Cardiac septum (tissue), 1 donor: ENCODE measurements around the gene UGT2A3. TPM values are rescaled to one million over a fixed set of nuclear protein-coding genes. Genes with fewer than 3 reads are reported as not detected.

ENCODE experiments used
- DNase-seq: peaks from one replicate; pipeline ENCODE4 v3.0.0-alpha.2; 2020; ENCODE audit warnings: low spot score
- intact Hi-C: fragments of 100-400 bp; cut with DNase I; formaldehyde crosslinking; loops from one replicate; pipeline ENCODE4 v1.14.0; 2022
- total RNA-seq: library from RNA; stranded (reverse); fragmentation: NEBNext Ultra II Directional; extraction: Animal tissue kit (Norgen Biotek cat#: 25700); gene quantifications from one replicate; pipeline ENCODE4 v1.2.1, GENCODE V29; 2021
- donor health status: DM: no; HTN: no; CAD: no.

Gene UGT2A3
- total RNA-seq, 1 donor from 2014 or later = not detected

- intact Hi-C loops = no loop called here
- DNase-seq = no peak
Observed at GRCh38 chr4:68921051-68921450, 30.6 kb downstream of the UGT2A3 start.

GRCh38 chr4:68917016-68917415 is 34.6 kb downstream of the UGT2A3 start:
- intact Hi-C loops = no loop called here
- no peak for DNase-seq

- DNase-seq = no peak
- intact Hi-C loops = no loop called here
Observed at GRCh38 chr4:68912807-68913206, 38.8 kb downstream of the UGT2A3 start.

- intact Hi-C loops = no loop called here
- no peak for DNase-seq
Observed at GRCh38 chr4:68909385-68909784, 42.2 kb downstream of the UGT2A3 start.

GRCh38 chr4:68907788-68908700 is 43.6 kb downstream of the UGT2A3 start:
- intact Hi-C loops = no loop called here
- no peak for DNase-seq

GRCh38 chr4:68907245-68907644 is 44.4 kb downstream of the UGT2A3 start:
- DNase-seq = no peak
- intact Hi-C loops = no loop called here

GRCh38 chr4:68906780-68907137 is 44.8 kb downstream of the UGT2A3 start:
- intact Hi-C loops = no loop called here
- DNase-seq = no peak

GRCh38 chr4:68905939-68906779 is 45.4 kb downstream of the UGT2A3 start:
- intact Hi-C loops = no loop called here
- no peak for DNase-seq

- no peak for DNase-seq
- intact Hi-C loops = no loop called here
Observed at GRCh38 chr4:68905598-68905938, 46.0 kb downstream of the UGT2A3 start.

- no peak for DNase-seq
- intact Hi-C loops = no loop called here
Observed at GRCh38 chr4:68904786-68905185, 46.8 kb downstream of the UGT2A3 start.

GRCh38 chr4:68896749-68897148 is 54.9 kb downstream of the UGT2A3 start:
- no peak for DNase-seq
- intact Hi-C loops = no loop called here

- DNase-seq = no peak
- intact Hi-C loops = no loop called here
Observed at GRCh38 chr4:68895561-68896198, 55.9 kb downstream of the UGT2A3 start.

GRCh38 chr4:68892861-68893260 is 58.7 kb downstream of the UGT2A3 start:
- DNase-seq = no peak
- intact Hi-C loops = no loop called here

GRCh38 chr4:68891678-68892077 is 59.9 kb downstream of the UGT2A3 start:
- intact Hi-C loops = no loop called here
- DNase-seq = no peak

- intact Hi-C loops = no loop called here
- no peak for DNase-seq
Observed at GRCh38 chr4:68885545-68885944, 66.1 kb downstream of the UGT2A3 start.

GRCh38 chr4:68883870-68884269 is 67.7 kb downstream of the UGT2A3 start:
- intact Hi-C loops = no loop called here
- no peak for DNase-seq
